Neuron (in vitro differentiated cells): ENCODE measurements around the gene SH2D5.
A peak's percentile ranks its signal among the peaks of the same experiment; 100 is the strongest.

ENCODE experiments used
- H2AFZ ChIP-seq: one replicate; pipeline ENCODE4 v1.6.1; 2013; ENCODE audit warnings: low read depth, mild to moderate bottlenecking, inconsistent platforms, low read length, moderate library complexity
- H3K27me3 ChIP-seq: one replicate; pipeline ENCODE4 v1.6.1; 2013; ENCODE audit warnings: low read length; ENCODE audit not compliant: insufficient read depth
- H3K36me3 ChIP-seq: one replicate; pipeline ENCODE4 v1.6.1; 2013; ENCODE audit warnings: low read length; ENCODE audit not compliant: insufficient read depth
- H3K4me1 ChIP-seq: one replicate; pipeline ENCODE4 v1.6.1; 2013; ENCODE audit warnings: low read length; ENCODE audit not compliant: insufficient read depth
- H3K4me3 ChIP-seq: 2 replicates; pipeline ENCODE4 v1.5.1; 2013; ENCODE audit warnings: mild to moderate bottlenecking, low read length, moderate library complexity
- H3K9me3 ChIP-seq: one replicate; pipeline ENCODE4 v1.6.1; 2013; ENCODE audit warnings: low read length

Gene SH2D5

GRCh38 chr1:20703124-20703756 lies 29.3 kb downstream of the SH2D5 start:
- H3K9me3 ChIP-seq: no peaks in the 10 kb centered on the region
- H2AFZ ChIP-seq: no peak overlapping the region
- no peak overlapping the region for H3K4me3 ChIP-seq
- H3K4me1 ChIP-seq: peaks cover 9% of the 10 kb centered on the region
- H3K36me3 ChIP-seq: no peaks in the 10 kb centered on the region
- H3K27me3 ChIP-seq: no peaks in the 10 kb centered on the region

GRCh38 chr1:20702416-20702815 lies 30.1 kb downstream of the SH2D5 start:
- no peaks in the 10 kb centered on the region for H3K9me3 ChIP-seq
- peaks cover 14% of the 10 kb centered on the region for H3K4me1 ChIP-seq
- H3K27me3 ChIP-seq: no peaks in the 10 kb centered on the region

GRCh38 chr1:20701847-20702246 lies 30.7 kb downstream of the SH2D5 start:
- Histone ChIP-seq H3K4me1 (peaks cover 17% of the 10 kb centered on the region), H3K27me3 (no peaks in the 10 kb centered on the region), H3K36me3 (no peaks in the 10 kb centered on the region), H3K4me3 (no peak overlapping the region), H3K9me3 (no peaks in the 10 kb centered on the region), H2AFZ (no peak overlapping the region)

More at GRCh38 chr1:20702416-20702815, 30.1 kb downstream of the SH2D5 start:
- Histone ChIP-seq H3K4me3 (no peak overlapping the region), H2AFZ (no peak overlapping the region), H3K36me3 (no peaks in the 10 kb centered on the region)

GRCh38 chr1:20701446-20701845 lies 31.1 kb downstream of the SH2D5 start:
- no peak overlapping the region for H3K4me3 ChIP-seq
- no peaks in the 10 kb centered on the region for H3K36me3 ChIP-seq
- H3K4me1 ChIP-seq: peaks cover 17% of the 10 kb centered on the region
- no peaks in the 10 kb centered on the region for H3K9me3 ChIP-seq
- no peaks in the 10 kb centered on the region for H3K27me3 ChIP-seq
- H2AFZ ChIP-seq: no peak overlapping the region

- H3K9me3 ChIP-seq: no peaks in the 10 kb centered on the region
- H2AFZ ChIP-seq: no peak overlapping the region
- no peak overlapping the region for H3K4me3 ChIP-seq
- no peaks in the 10 kb centered on the region for H3K27me3 ChIP-seq
- H3K4me1 ChIP-seq: peaks cover 19% of the 10 kb centered on the region
- H3K36me3 ChIP-seq: no peaks in the 10 kb centered on the region
These were observed 31.8 kb downstream of the SH2D5 start for GRCh38 chr1:20700636-20701215.

GRCh38 chr1:20699558-20699957 lies 32.9 kb downstream of the SH2D5 start:
- no peak overlapping the region for H3K4me3 ChIP-seq

GRCh38 chr1:20698195-20698910 lies 34.1 kb downstream of the SH2D5 start:
- Histone ChIP-seq H3K36me3 (no peaks in the 10 kb centered on the region), H2AFZ (no peak overlapping the region), H3K4me1 (peaks cover 14% of the 10 kb centered on the region), H3K4me3 (no peak overlapping the region), H3K9me3 (no peaks in the 10 kb centered on the region), H3K27me3 (no peaks in the 10 kb centered on the region)

More at GRCh38 chr1:20699558-20699957, 32.9 kb downstream of the SH2D5 start:
- no peaks in the 10 kb centered on the region for H3K36me3 ChIP-seq
- no peak overlapping the region for H2AFZ ChIP-seq
- no peaks in the 10 kb centered on the region for H3K9me3 ChIP-seq
- peaks cover 12% of the 10 kb centered on the region for H3K4me1 ChIP-seq
- no peaks in the 10 kb centered on the region for H3K27me3 ChIP-seq

GRCh38 chr1:20697563-20697962 lies 34.9 kb downstream of the SH2D5 start:
- H3K9me3 ChIP-seq: no peaks in the 10 kb centered on the region
- no peaks in the 10 kb centered on the region for H3K36me3 ChIP-seq
- peak overlapping the region; percentile 53 for H3K4me3 ChIP-seq
- H3K4me1 ChIP-seq: peaks cover 14% of the 10 kb centered on the region
- no peaks in the 10 kb centered on the region for H3K27me3 ChIP-seq
- no peak overlapping the region for H2AFZ ChIP-seq

- Histone ChIP-seq H3K4me3 (peak overlapping the region; percentile 53), H3K9me3 (no peaks in the 10 kb centered on the region), H3K36me3 (no peaks in the 10 kb centered on the region), H3K27me3 (no peaks in the 10 kb centered on the region), H2AFZ (peak overlapping the region; percentile 86), H3K4me1 (peaks cover 14% of the 10 kb centered on the region)
These were observed 35.8 kb downstream of the SH2D5 start for GRCh38 chr1:20696397-20697333.

- Histone ChIP-seq H3K36me3 (no peaks in the 10 kb centered on the region), H3K27me3 (no peaks in the 10 kb centered on the region), H3K4me1 (peaks cover 14% of the 10 kb centered on the region), H2AFZ (peak overlapping the region; percentile 86), H3K4me3 (no peak overlapping the region), H3K9me3 (no peaks in the 10 kb centered on the region)
These were observed 37.0 kb downstream of the SH2D5 start for GRCh38 chr1:20695515-20695914.

GRCh38 chr1:20693623-20694022 lies 38.9 kb downstream of the SH2D5 start:
- Histone ChIP-seq H3K36me3 (no peaks in the 10 kb centered on the region), H3K4me1 (peaks cover 14% of the 10 kb centered on the region), H3K27me3 (no peaks in the 10 kb centered on the region), H2AFZ (no peak overlapping the region), H3K4me3 (no peak overlapping the region), H3K9me3 (no peaks in the 10 kb centered on the region)

GRCh38 chr1:20691872-20692271 lies 40.6 kb downstream of the SH2D5 start:
- Histone ChIP-seq H3K4me3 (no peak overlapping the region), H3K9me3 (no peaks in the 10 kb centered on the region), H3K4me1 (peaks cover 6% of the 10 kb centered on the region), H3K27me3 (no peaks in the 10 kb centered on the region), H3K36me3 (no peaks in the 10 kb centered on the region), H2AFZ (no peak overlapping the region)
